Mesenchymal stem cell (in vitro differentiated cells and primary cell): ENCODE data around the gene GNA12.
"Not testable (repeated sequence)": the region's sequence is repeated elsewhere in the genome, so short reads cannot be mapped to it uniquely, and the experiment has no call there.

ENCODE experiments used
- DNase-seq: peaks from one replicate; pipeline ENCODE4 v3.0.0-alpha.2; 2013
- H2AFZ ChIP-seq: one replicate; pipeline ENCODE4 v1.6.1; 2013; ENCODE audit warnings: low read depth, mild to moderate bottlenecking, control low read depth, inconsistent platforms, low read length, moderate library complexity
- H2AK5ac ChIP-seq: 2 replicates; pipeline ENCODE4 v1.6.1; 2013; ENCODE audit warnings: low read length, moderate library complexity, mild to moderate bottlenecking, inconsistent platforms; ENCODE audit not compliant: severe bottlenecking
- H2BK120ac ChIP-seq: one replicate; pipeline ENCODE4 v1.6.1; 2013; ENCODE audit warnings: low read depth, mild to moderate bottlenecking, inconsistent platforms, low read length, moderate library complexity
- H2BK12ac ChIP-seq, 2 experiments: one replicate each; pipeline ENCODE4 v1.6.1; 2013; ENCODE audit warnings: inconsistent platforms in 2 of 2, low read length in 2 of 2, mild to moderate bottlenecking in 2 of 2, moderate library complexity in 2 of 2, control low read depth in 1 of 2
- H2BK15ac ChIP-seq: one replicate; pipeline ENCODE4 v1.6.1; 2013; ENCODE audit warnings: mild to moderate bottlenecking, low read depth, inconsistent platforms; ENCODE audit not compliant: poor library complexity, severe bottlenecking
- H2BK5ac ChIP-seq: 2 replicates; pipeline ENCODE4 v1.6.1; 2013; ENCODE audit warnings: low read depth, mild to moderate bottlenecking, low read length, control low read depth, inconsistent platforms; ENCODE audit not compliant: poor library complexity, severe bottlenecking
- H3K14ac ChIP-seq, 2 experiments: one replicate each; pipeline ENCODE4 v1.6.1; 2013; ENCODE audit warnings: inconsistent platforms in 2 of 2, low read length in 2 of 2, control low read depth in 1 of 2, mild to moderate bottlenecking in 1 of 2, moderate library complexity in 1 of 2
- H3K18ac ChIP-seq, 2 experiments: one replicate each; pipeline ENCODE4 v1.6.1; 2013; ENCODE audit warnings: inconsistent platforms in 2 of 2, low read length in 2 of 2, control low read depth in 1 of 2, low read depth in 1 of 2, mild to moderate bottlenecking in 1 of 2
- H3K23ac ChIP-seq, 2 experiments: one replicate each; pipeline ENCODE4 v1.6.1; 2013; ENCODE audit warnings: inconsistent platforms in 2 of 2, low read length in 2 of 2, mild to moderate bottlenecking in 2 of 2, moderate library complexity in 2 of 2, control low read depth in 1 of 2
- H3K27ac ChIP-seq: 2 replicates; pipeline ENCODE4 v1.5.1; 2013; ENCODE audit warnings: mild to moderate bottlenecking, moderate library complexity, low read length, control low read depth, inconsistent platforms; ENCODE audit not compliant: poor library complexity, severe bottlenecking
- H3K27me3 ChIP-seq, 2 experiments: 2 replicates each; pipeline versions ENCODE4 v1.6.1 to v1.7.0; 2013; ENCODE audit warnings: low read length in 2 of 2, mild to moderate bottlenecking in 2 of 2, moderate library complexity in 2 of 2, control low read depth in 1 of 2, inconsistent platforms in 1 of 2; ENCODE audit not compliant: control insufficient read depth in 1 of 2, insufficient read depth in 1 of 2
- H3K36me3 ChIP-seq, 2 experiments: 2 replicates each; pipeline versions ENCODE4 v1.6.1 to v1.7.0; 2013; ENCODE audit warnings: low read length in 2 of 2, control low read depth in 1 of 2, inconsistent platforms in 1 of 2, low read depth in 1 of 2, mild to moderate bottlenecking in 1 of 2; ENCODE audit not compliant: insufficient read depth in 2 of 2, control insufficient read depth in 1 of 2
- H3K4ac ChIP-seq, 2 experiments: one replicate each; pipeline ENCODE4 v1.6.1; 2013; ENCODE audit warnings: inconsistent platforms in 2 of 2, low read length in 2 of 2, mild to moderate bottlenecking in 2 of 2, moderate library complexity in 2 of 2, control low read depth in 1 of 2, low read depth in 1 of 2
- H3K4me1 ChIP-seq: 2 replicates; pipeline ENCODE4 v1.6.1; 2013; ENCODE audit warnings: low read depth, low read length, control low read depth; ENCODE audit not compliant: control insufficient read depth, insufficient read depth
- H3K4me2 ChIP-seq: 2 replicates; pipeline ENCODE4 v1.6.1; 2013; ENCODE audit warnings: low read length, mild to moderate bottlenecking, inconsistent platforms; ENCODE audit not compliant: poor library complexity, severe bottlenecking
- H3K4me3 ChIP-seq, 2 experiments: 2 replicates each; pipeline versions ENCODE4 v1.5.1 to v1.7.0; 2013; ENCODE audit warnings: low read length in 2 of 2, mild to moderate bottlenecking in 2 of 2, control low read depth in 1 of 2, low read depth in 1 of 2; ENCODE audit not compliant: insufficient read depth in 1 of 2
- H3K79me1 ChIP-seq: replicated peaks from 2 replicates; pipeline ENCODE4 v1.6.1; 2013; ENCODE audit warnings: mild to moderate bottlenecking, control low read depth, low read length, inconsistent platforms; ENCODE audit not compliant: poor library complexity, severe bottlenecking
- H3K9ac ChIP-seq: 2 replicates; pipeline ENCODE4 v1.7.0; 2013; ENCODE audit warnings: mild to moderate bottlenecking, low read length, moderate library complexity
- H3K9me3 ChIP-seq: 2 replicates; pipeline ENCODE4 v1.7.0; 2013; ENCODE audit warnings: mild to moderate bottlenecking, low read length; ENCODE audit not compliant: control insufficient read depth
- H4K8ac ChIP-seq: one replicate; pipeline ENCODE4 v1.6.1; 2013; ENCODE audit warnings: inconsistent platforms, mild to moderate bottlenecking, low read length, moderate library complexity
- H4K91ac ChIP-seq: one replicate; pipeline ENCODE4 v1.6.1; 2013; ENCODE audit warnings: mild to moderate bottlenecking, low read length, inconsistent platforms
- WGBS: methylation state at CpG from one replicate; pipeline ENCODE4 v1.1.7; 2013; ENCODE audit warnings: mixed read lengths; 5-methylcytosine and 5-hydroxymethylcytosine counted together

Gene GNA12

DNA sequence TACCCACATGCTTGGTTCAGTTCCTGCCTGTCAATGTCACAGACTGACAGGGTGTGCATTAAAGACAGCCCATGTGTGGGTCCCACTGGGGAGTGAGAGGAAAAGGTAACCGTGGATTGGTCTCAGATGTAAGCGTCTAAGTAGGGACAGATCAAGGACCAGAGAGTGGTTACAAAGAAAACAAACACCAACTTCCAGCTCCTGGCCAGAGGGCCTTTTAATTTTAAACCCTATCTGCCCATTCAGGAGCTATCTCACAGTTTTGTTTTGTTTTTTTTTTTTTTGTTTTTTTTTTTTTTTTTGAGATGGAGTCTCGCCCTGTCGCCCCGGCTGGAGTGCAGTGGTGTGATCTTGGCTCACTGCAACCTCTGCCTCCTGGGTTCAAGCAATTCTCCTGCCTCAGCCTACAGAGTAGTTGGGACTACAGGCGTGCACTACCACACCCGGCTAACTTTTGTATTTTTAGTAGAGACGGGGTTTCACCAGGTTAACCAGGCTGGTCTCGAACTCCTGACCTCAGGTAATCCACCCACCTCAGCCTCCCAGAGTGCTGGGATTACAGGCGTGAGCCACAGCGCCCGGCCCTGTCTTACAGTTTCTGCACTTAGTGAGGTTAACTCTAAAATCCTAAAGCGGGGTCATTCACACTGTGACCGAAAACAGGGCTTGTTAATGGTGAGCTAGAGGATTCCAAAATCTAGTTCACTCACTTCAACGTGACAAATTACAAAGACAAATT is 106.9 kb downstream of the GNA12 start:
- peaks cover 35% of the 10 kb centered on the region for H3K79me1 ChIP-seq
- 97% methylated on average over 14 of the region's 15 CpGs for WGBS
- H2AFZ ChIP-seq, result not testable (repeated sequence)

GRCh38 chr7:2736411-2736914 is 107.6 kb downstream of the GNA12 start:
- WGBS, result 91% methylated on average over 17 of the region's 17 CpGs
- Histone ChIP-seq H2BK12ac (no peak overlapping the region), H2BK5ac (no peak overlapping the region), H2AK5ac (no peak overlapping the region), H4K8ac (no peak overlapping the region), H3K79me1 (peaks cover 34% of the 10 kb centered on the region), H3K27ac (no peak overlapping the region), H3K4ac (no peak overlapping the region), H3K4me1 (peaks cover 21% of the 10 kb centered on the region), H3K36me3 (peaks cover 14 to 21% of the 10 kb centered on the region in 2 experiments), H3K18ac (no peak overlapping the region), H3K23ac (no peak overlapping the region), H2BK120ac (no peak overlapping the region), H3K27me3 (no peaks in the 10 kb centered on the region), H3K9ac (no peak overlapping the region), H3K4me2 (no peak overlapping the region), H2AFZ (no peak overlapping the region), H3K14ac (no peak overlapping the region), H2BK15ac (no peak overlapping the region), H4K91ac (no peak overlapping the region), H3K4me3 (no peak overlapping the region), H3K9me3 (peaks cover 10% of the 10 kb centered on the region)
- DNase-seq, result no peak

More for the DNA sequence above, 106.9 kb downstream of the GNA12 start:
- not testable (repeated sequence) for H3K18ac ChIP-seq, H2BK5ac ChIP-seq, H3K9me3 ChIP-seq, H4K91ac ChIP-seq, H2BK120ac ChIP-seq, H3K4me2 ChIP-seq, H4K8ac ChIP-seq, H3K23ac ChIP-seq, H3K14ac ChIP-seq, H3K27me3 ChIP-seq, DNase-seq, H2BK12ac ChIP-seq, H3K4ac ChIP-seq, H3K9ac ChIP-seq, H2BK15ac ChIP-seq, H3K4me3 ChIP-seq, H3K27ac ChIP-seq, H2AK5ac ChIP-seq
- Histone ChIP-seq H3K36me3 (peaks cover 15 to 20% of the 10 kb centered on the region in 2 experiments), H3K4me1 (peaks cover 21% of the 10 kb centered on the region)

- no peak overlapping the region for H4K8ac ChIP-seq
- H3K23ac ChIP-seq, result peak overlapping the region in 1 of 2 experiments; percentile 10
- H3K27ac ChIP-seq, result no peak overlapping the region
- H4K91ac ChIP-seq, result no peak overlapping the region
- H3K4me2 ChIP-seq, result no peak overlapping the region
- H3K14ac ChIP-seq, result no peak overlapping the region
- peaks cover 37% of the 10 kb centered on the region for H3K79me1 ChIP-seq
- H3K9me3 ChIP-seq, result peaks cover 10% of the 10 kb centered on the region
- H3K36me3 ChIP-seq, result peaks cover 21 to 28% of the 10 kb centered on the region in 2 experiments
- no peak overlapping the region for H2BK120ac ChIP-seq
- H2AFZ ChIP-seq, result no peak overlapping the region
- H2BK15ac ChIP-seq, result no peak overlapping the region
- peak overlapping the region in 1 of 2 experiments; percentile 38 for H2BK12ac ChIP-seq
- H3K27me3 ChIP-seq, result no peaks in the 10 kb centered on the region
- H2AK5ac ChIP-seq, result no peak overlapping the region
- no peak overlapping the region for H3K4ac ChIP-seq
- H2BK5ac ChIP-seq, result no peak overlapping the region
- H3K18ac ChIP-seq, result peak overlapping the region in 1 of 2 experiments; percentile 50
- WGBS, result 91% methylated on average over 13 of the region's 13 CpGs
- H3K9ac ChIP-seq, result no peak overlapping the region
- no peak overlapping the region for H3K4me3 ChIP-seq
- no peak for DNase-seq
- peaks cover 21% of the 10 kb centered on the region for H3K4me1 ChIP-seq
These were observed 108.4 kb downstream of the GNA12 start for GRCh38 chr7:2735744-2736143.

DNA sequence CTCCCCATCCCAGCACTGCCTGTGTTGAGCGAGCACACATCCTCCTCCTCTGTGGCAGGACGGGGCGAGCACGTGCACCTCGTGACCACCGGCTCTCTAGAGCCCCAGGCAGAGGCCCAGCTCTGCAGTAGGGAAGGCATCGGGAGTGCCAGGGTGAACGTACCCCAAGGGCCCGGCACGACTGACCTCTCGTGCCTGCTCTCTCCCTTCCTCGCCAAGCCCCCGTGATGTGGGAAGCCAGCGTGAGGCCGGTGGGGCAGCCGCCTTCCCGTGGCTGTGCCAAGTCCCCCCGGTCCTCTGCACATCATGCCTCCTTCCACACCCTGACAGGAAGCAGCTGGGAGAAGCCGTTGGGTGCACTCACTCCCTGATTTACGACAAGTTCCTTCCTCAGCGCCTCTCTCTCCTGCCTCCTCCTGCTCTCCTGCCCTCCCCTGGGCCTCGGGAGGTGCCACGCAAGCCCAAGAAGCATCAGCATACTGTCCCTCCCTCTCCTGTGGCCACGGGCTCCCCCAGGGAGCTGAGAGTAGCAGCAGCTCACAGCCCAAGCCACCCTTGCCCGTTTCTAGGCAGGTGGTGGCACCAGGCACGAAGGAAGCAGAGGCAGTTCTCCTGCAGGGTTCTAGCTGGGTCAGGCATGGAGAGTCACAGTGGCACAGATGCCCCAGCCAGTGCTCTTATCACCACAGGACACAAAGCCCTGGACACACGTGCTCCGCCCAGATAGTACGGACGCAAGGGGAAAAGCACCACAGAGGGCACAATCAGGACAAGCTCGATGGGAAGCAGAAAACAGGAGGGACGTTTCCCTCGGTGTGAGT is 109.1 kb downstream of the GNA12 start:
- Histone ChIP-seq H2BK5ac (no peak overlapping the region), H2AK5ac (peak overlapping the region; percentile 4), H2AFZ (no peak overlapping the region), H4K91ac (peak overlapping the region; percentile 62), H3K14ac (peak overlapping the region in 1 of 2 experiments; percentile 92), H4K8ac (peak overlapping the region; percentile 47), H3K79me1 (peaks cover 33% of the 10 kb centered on the region), H3K36me3 (peaks cover 29 to 36% of the 10 kb centered on the region in 2 experiments), H3K4me1 (peaks cover 21% of the 10 kb centered on the region), H3K4me3 (no peak overlapping the region), H3K27ac (peak overlapping the region; percentile 1), H3K23ac (peak overlapping the region in 1 of 2 experiments; percentile 28), H2BK120ac (no peak overlapping the region), H3K4ac (peak overlapping the region; percentile 19 to 35), H3K18ac (peak overlapping the region; percentile 57 to 88), H3K9ac (peak overlapping the region; percentile 38), H3K27me3 (no peaks in the 10 kb centered on the region), H3K9me3 (peaks cover 10% of the 10 kb centered on the region), H2BK15ac (no peak overlapping the region), H3K4me2 (no peak overlapping the region), H2BK12ac (peak overlapping the region; percentile 38 to 59)
- peak; percentile 50 for DNase-seq
- WGBS, result 71% methylated on average over 33 of the region's 33 CpGs
